Activated CD4-positive, alpha-beta T cell treated with anti-CD3 and anti-CD28 coated beads for 4 hours (primary cell): ENCODE measurements around the gene TRIM3.
"Not testable (repeated sequence)": the region's sequence is repeated elsewhere in the genome, so short reads cannot be mapped to it uniquely, and the experiment has no call there.

ENCODE experiments used
- DNase-seq, 2 donors: peaks; one replicate each; pipeline ENCODE4 v3.0.0-alpha.2; 2020

TRIM3 gene

DNA sequence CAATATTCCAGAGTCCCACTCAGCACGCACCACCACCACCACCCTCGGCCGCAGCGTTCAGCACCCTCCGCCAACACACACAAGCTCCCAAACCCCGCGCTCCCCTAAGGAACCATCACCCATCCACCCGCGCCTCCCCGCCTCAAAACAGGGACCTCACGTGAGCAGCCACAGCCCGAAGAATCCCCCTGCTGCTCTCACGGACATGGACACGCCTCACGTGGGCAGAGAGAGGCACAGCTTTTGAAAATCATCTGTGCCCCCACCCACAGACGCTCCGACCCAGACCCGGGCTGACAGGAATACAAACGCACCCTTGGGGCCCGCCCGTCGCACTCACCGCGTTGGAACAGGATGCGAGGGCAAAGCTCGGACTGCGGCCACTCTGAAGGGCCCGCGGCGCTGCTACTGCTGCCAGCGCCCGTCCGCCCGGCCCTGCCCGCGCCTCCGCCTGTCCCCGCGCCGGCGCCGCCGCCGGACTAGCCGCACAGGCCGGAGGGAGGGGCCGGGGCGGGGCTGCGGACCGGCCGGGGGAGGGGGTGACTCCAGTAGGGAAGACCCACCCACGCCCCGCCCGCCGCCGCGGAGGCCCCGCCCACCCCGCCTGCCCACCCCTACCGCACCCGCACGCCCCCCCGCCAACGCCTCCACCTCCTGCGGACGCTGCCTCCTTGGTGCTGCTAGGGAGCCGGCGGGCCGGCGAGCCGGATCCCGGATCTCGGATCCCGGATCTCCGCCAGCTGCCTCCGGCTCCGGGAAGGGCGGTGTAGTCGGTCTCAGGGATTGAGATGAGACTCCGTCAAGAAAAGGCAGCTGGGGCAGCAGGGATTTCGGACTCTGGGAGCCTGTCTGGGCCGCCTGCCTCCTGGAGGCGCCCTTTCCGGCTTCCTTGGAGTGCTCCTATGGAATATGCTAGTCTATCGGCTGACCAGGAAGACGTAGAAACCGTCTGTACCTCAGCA is at the start of gene TRIM3:
Gene TRIM3, minus strand, starts transcription at position 491 of the 962 bp plus-strand sequence. CDS start 8,246 bp downstream, outside the sequence.
- peak; percentile 73 to 81 for DNase-seq

DNA sequence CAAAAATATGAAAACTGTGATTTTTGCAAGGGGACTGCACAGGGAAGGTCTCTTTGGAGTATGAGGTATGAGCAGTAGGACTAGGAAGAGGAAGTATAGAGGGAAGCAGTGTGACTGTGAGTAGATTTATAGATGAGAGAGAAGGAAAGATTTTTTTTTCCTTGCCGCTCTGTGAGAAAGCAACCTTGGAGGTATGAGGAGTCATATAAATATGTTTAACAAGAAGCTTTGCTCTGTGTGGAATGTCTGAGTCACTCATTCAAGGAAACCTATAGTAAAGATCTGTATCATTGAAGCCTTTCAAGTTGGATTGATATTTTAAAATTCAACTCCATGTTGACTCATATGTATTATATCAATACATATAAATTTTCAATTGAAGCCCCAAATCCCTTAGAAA is 49.5 kb upstream of the TRIM3 start:
- DNase-seq, result no peak

DNA sequence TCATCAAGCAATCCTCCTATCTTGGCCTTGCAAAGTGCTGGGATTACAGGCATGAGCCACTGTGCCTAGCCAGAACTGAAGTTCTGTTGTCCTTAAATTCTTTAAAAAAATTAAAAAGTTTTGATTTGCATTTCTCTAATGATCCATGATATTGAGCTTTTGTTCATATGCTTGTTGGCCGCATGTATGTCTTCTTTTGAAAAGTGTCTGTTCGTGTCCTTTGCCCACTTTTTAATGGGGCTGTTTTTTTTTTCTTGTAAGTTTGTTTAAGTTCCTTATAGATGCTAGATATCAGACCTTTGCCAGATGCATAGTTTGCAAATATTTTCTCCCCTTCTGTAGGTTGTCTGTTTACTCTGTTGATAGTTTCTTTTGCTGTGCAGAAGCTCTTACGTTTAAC is 48.2 kb upstream of the TRIM3 start:
- not testable (repeated sequence) for DNase-seq

DNA sequence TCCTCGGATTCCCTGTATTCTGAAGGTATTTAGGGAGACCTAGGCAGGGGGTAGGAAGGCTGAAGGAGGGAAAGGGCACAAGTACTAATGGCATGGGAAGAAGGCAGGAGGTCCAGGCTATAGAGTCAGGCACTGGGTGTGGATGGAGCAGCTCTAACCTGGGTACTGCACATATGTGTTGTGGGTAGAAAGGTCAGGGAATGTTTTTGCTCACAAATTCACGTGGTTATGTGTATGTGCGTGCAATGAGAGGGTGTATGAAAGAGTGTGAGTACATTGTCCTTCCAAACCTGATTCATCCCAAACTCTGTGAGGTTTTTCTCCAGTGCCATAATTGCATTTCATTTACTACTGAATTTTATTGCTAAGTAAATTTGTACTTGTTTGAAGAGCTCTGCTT is 46.5 kb upstream of the TRIM3 start:
- DNase-seq, result no peak

DNA sequence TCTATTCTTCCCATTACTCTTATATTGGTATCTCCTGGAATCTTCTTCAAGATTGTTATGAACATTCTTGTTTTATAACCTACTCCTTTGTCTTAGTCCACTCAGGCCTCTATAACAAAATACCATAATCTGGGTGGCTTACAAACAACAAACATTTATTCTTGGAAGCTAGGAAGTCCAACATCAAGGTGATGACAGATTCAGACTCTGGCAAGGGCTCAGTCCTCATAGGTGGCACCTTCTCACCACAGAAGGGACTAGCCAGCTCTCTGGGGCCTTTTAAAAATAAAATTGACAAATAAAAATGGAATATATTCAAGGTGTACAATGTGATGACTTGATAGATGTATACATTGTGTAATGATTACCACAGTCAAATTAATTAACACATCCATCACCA is 43.1 kb upstream of the TRIM3 start:
- DNase-seq, result no peak

DNA sequence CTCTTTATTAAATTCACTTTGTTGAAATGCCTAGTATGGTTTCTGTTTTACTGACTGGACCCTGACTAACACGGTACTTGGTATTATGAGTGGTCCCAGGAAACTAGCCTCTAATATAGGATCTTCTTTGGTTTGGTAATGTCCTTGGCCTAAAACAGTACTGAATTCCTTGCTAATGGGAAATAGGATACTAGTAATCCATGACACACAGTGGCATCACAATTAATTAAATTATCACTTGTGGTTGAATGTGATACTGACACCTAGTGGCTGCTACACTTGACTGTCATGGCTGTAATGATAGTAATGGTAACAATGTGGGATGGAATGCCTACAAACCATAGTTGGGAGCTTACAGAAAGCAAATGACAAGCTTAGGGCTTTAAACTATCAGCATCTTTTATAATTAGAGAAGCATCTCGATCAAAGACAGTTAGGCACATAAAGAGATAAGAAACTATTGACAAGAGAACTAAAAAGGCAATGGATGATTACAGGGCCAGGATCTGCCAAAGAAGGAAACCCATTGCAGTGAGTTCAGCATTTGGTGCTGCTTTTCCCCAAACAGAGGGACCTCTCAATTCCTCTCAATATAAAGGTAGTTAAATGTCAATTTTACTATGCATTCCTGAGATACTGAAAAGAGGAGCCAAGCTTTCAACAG is 32.0 kb upstream of the TRIM3 start:
- peak; percentile 10 to 22 for DNase-seq

DNA sequence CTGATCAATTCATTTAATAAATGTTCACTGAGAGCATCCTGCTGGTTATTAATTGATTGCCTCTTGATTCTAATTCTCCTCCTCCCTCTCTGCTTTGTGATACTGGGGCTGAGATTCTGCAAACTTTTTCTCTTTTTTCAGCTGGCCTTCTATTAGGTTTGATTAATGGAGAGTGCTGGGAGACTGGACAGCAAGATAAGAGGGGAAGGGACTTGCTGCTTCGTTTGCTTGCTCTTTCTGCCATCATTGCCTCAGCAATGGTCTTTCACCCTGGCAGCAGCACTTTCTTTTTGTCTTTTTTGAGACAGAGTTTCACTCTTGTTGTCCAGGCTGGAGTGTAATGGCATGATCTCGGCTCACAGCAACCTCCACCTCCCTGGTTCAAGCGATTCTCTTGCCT is 30.4 kb upstream of the TRIM3 start:
- no peak for DNase-seq

DNA sequence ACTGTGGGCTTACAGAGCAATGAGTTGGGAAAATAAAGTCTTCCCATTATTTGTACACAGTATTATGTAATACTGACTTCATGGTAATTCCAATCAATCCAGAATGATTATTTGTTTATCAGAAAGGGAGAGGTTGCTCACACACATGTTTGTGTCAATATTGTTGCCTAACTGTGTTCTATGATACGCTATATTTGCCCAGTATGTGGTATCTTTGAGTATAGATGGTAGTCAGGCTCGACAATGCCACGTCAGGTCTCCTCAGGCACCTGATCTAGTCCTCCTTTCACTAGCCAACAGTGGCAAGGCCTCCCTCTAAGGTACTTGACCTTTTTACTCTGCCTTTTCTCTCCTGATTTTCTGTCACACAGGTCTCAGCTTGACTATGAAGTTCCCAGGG is 28.6 kb upstream of the TRIM3 start:
- DNase-seq, result no peak

DNA sequence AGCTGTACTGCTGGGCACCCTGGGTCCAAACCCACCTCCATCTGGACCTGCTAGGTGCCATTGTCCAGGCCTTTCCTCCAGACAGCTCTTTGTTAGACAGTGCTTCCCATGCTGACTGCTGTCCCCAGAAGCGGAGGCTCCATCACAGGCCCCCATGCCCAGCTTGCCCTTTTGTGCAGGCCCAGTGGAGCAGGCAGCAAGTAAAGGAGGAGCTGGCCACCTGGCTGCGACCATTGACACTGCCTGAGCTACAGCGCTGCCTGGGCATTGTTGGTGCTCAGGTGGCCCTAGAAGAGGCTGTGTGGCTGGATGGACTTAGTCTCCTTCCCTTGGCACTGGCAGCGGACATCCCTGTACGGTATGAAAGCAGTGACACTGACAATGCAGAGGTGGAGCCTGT is 24.8 kb upstream of the TRIM3 start:
- no peak for DNase-seq

DNA sequence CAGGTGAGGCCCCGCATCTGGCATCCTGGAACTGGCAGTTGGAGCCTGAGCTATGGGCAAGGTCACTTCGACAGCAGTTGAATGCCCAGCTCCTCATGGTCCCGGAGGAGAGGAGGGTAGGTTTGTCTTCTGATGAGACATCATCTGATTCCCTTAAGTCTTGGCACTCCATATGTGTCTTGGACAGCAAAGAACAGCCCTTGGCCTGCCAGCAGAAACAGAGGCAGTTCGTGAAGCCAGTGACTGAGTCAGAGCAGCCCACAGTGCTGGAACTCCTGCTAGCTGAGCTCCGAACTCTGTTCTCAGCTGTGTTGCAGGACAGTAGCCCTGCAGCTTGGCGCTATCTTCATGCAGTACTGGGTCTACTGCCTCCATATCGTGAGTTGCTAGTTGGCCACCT is 24.4 kb upstream of the TRIM3 start:
- DNase-seq, result no peak

DNA sequence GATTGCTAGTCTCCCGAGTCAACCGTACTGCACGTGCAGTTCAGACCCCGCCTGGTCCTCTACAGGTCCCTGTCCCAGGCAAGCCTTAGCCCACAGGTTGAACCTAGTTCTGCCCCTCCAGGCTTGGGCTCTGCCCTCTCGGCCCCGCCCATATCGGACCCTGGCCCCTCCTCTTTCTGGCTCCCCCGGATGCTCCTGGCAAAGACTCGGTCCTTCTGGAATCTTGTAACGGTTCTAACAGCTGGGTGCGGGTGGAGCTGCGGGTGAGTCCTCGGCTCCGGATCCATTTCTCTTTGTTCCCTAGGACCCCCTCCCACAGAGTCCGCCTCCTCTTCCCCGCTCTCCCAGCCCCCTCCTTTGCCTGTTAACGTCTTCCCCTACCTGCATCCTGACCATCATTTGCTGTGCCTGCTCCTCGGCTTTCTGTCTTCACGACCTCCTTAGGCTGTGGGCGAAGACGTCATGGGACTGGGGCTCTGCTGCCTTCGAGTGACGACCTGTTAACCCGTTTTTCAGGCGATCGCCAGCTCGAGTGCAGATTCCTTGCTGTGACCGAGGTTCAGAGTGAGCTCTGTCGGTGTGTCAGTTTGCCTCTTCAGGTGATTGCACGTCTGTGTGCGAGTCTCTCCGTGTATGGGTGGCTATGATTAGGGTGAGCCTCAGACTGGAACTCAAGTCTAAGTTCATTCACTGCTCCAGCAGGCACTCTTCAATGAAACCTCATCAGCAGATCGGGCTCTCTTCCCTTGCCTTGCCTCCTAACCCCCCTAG is 23.5 kb upstream of the TRIM3 start, which contains the start of gene DNHD1:
Gene DNHD1, plus strand, starts transcription at position 212 of the 771 bp plus-strand sequence. CDS start 936 bp downstream, outside the sequence.
- no peak for DNase-seq

DNA sequence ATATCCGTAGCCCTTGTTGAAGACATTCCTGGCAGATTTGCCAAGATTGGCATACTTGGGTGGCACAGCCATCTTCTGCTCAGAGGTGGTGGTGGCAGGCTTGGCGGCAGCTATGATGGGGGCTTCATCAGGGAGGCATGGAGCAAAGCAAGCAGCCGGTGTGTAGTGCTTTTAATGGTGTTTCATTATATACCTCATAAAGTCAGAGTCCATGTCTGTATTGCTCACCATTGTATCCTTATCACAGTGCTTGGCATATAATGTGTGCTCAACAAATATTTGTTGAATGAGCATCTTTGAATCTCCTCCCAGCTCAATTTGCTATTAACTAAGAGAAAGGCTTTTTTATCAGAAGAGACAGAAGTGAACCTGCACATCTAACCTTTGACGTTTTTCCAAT is 15.6 kb upstream of the TRIM3 start:
- no peak for DNase-seq

DNA sequence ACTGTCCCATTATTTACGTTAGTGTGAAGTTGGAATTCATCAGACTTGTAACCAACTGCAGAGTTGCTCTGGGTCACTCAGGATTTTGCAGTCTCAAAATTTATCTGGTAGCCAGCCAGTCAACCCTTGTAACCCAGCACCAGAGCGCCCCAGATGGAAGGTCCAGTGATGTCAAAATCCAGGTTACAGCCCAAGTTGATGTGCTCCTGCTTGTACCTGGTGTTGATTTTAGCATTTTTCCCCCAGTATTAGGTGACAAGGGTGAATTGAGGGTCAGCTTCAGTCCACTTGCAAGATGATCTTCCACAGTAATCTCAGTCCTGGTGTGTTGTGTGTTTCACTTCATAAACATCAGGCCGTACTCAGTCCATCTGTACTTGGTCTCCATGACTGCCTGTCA is 15.1 kb upstream of the TRIM3 start:
- DNase-seq, result no peak

DNA sequence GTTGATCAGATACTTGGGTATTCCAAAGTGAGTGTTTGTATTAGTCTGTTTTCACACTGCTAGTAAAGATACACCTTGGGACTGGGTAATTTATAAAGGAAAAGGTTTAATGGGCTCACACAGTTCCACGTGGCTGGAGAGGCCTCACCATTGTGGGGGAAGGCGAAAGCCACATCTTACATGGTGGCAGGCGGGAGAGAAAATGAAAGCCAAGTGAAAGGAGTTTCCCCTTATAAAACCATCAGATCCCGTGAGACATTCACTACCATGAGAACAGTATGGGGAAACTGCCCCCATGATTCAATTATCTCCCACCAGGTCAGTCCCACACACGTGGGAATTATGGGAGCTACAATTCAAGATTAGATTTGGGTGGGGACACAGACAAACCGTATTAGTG is 14.6 kb upstream of the TRIM3 start:
- no peak for DNase-seq

DNA sequence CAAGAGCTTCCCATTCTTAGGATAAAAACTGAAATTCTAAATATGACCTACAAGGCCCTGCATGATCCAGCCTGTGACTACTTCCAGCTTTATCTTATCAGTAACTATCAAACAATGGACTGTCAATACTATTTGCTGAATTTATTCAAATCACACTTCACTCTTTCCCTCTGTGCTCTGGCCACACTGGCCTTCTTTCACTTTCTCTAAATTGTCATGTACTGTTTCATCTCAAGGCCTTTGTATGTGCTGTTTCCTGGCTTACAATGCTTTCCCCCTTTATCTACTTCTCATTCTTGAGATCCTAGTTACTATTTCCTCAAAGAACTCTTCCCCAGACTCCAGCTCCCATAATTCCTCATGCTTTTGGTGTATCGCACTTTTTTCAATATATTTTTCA is 13.2 kb upstream of the TRIM3 start:
- DNase-seq, result no peak

DNA sequence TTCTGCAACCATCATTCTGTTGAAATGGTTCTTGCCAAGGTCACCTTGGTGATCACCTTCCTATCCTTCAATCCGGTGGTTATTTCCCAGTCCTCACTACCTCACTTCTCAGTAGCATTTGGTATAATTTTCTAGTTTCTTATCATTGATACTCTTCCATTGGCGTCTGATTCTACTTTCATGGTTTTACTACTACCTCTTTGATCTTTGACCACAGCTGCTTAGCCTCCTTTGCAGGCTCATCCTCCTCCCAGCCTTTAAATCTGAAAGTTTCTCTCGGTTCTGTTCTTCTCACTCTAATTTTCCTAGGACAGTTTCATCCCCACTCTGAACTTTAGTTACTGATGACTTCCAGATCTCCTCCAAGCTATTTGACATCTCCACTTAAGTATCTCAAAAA is 12.5 kb upstream of the TRIM3 start:
- no peak for DNase-seq

DNA sequence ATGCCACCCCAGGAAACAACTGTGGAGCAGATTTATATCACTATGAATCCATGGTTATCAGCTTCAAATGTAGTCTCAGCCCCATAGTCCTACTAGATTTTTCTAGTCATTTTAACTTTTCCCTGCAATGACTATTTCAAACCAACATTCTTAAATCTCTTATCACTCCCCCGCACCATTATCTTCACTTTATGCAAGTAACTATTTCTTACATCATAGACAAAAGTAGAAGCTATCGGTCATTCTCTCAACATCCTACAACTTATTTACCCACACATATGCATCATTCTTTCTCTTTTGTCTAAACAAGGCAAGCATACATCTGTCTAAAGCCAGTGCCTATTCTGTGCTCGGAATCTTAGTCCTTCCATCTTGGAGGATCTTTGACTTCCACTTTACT is 11.9 kb upstream of the TRIM3 start:
- no peak for DNase-seq

DNA sequence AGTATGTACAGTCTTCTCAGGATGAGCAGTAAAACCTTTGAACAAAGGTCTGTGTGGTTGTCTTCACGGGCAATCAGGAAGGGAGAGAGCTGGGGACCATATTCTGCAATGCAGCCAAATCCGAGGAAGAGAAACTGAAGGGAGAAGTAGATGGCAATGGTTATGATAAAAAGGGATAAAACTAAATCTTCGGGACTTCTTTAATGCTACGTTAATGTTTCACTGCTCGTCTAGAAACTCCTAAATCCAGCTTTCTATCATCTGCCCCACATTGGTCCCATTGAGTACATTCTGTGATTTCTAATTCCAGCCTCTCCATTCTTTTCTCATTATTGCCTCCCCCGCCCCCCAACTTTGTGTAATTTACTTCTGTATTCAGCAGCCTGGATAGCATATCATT is 9.3 kb upstream of the TRIM3 start:
- no peak for DNase-seq

DNA sequence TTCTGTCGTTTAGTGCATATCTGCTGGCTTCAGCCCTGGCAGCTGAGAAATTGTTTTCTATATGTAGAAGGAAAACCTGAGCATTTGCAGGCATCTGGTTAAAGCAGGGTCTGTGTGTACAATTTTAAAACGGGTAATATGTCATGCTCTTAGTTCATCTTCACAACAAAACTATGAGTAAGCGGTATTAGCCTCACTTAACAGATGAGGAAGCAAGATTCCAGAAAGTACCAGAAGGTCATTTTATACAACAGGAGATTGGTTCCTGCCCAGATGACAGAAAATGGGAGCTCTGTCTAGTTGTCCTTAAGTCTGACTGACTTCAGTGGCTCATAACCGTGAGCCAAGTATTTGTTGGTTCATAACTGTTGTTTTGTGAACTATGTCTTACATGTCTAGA is 8.7 kb upstream of the TRIM3 start:
- no peak for DNase-seq

DNA sequence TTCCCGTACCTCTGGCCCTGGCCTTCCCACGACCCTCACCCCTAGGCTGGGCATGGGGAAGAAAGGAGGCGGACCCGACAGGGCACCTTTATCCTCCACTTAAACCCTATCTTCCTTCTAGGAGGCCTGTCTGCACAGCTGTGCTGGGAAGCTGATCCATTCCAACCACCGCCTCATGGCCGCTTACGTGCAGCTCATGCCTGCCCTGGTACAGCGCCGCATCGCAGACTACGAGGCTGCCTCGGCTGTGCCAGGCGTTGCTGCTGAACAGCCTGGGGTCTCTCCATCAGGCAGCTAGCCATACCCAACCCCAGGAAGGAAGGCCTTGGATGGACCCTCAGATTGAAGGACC is 8.2 kb upstream of the TRIM3 start:
- DNase-seq, result no peak

DNA sequence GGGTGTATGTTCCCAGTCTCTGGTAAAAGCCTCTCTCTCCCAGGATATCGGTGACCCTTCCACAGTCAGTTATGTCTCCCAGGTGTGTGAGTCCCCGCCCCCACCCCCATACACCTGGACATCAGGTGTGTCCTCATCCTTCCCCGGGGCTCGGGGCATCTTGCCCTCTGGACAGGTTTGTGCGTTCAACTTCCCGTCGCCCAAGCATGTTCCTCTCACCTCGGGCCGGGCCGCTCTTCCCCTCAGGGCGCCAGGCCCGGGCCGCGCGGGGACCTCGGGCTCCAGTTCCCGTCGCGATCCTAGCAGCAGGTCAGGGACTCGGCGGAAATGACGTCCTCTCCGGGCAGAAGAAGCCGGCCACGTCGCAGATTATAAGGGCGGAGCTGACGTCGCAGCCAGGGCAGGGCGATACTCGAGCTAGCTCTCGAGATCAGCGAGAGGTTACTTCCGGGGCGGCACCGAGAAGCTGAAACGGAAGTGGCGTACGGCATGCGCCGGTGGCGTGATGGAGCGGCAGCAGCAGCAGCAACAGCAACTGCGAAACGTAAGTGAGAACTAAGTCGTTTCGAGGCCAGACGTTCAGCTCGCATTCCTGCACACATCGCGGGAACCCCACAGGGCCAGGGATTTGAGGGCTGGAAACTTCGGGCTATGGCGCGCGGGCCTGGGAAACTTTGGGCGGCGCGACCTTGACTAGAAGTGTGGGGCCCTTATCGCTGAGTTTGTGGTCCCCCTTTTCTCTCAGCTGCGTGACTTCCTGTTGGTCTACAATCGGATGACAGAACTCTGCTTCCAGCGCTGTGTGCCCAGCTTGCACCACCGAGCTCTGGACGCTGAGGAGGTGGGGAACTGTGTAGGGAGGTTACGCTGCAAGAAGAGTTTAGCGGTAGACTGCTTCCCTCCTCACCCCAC is 7.5 kb upstream of the TRIM3 start, which contains the start of the genes ARFIP2 and TIMM10B:
Gene ARFIP2, minus strand, starts transcription at position 320 of the 912 bp plus-strand sequence. CDS start 910 bp downstream, outside the sequence.
Gene TIMM10B, plus strand, starts transcription at position 490 of the 912 bp plus-strand sequence. Its CDS starts 16 bp downstream, at position 506.
- DNase-seq, result peak; percentile 94

DNA sequence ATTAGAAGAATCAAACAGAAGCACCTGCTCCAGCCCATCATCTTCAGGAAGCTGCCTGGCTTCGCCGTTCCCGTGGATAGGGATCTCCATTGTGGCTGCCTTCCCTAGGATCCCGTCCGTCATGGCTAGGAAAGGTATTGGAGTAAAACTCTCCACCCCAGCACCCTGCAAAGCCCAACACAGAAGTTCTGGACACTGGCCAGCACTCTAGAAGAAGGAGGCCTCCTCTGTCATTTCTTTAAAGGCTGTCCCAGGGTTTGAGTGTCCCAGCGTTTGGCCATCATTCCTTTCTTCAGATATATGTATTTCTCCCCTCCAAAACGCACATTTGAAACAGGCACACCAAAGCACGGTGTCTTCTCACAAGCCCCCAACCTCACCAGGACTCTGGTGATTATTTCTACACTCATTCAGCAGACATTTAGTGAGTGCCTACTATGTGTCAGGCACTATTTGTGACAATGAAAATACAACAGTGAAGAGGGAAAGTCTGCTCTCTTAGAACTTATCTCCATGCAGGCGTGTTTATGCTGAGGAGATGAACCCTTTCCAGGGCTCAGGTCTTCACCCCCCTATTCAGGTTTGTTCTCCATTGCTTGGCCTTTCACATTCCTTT is 6.7 kb upstream of the TRIM3 start:
- no peak for DNase-seq
